ENCODE results near the gene BMPR1B. TPM values are rescaled to one million over a fixed set of nuclear protein-coding genes. Genes with fewer than 3 reads are reported as not detected.

Gene BMPR1B
- total RNA-seq, 4 donors from 2014 or later: 10.5 to 40.9 (median 20.3) TPM

GRCh38 chr4:94728056-94728766, 29.5 kb upstream of the BMPR1B start:
- no peak for ATAC-seq
- no peaks in the 10 kb centered on the region for H3K27me3 ChIP-seq
- 93 to 100% methylated on average over 4 of the region's 7 CpGs for WGBS, 2 donors (ENCODE audit: low coverage in 1 of 2)
- TF ChIP-seq POLR2A (IDR thresholded peaks at IDR 0.05): no peak
- TF ChIP-seq CTCF (IDR thresholded peaks at IDR 0.05): no peak
- no peak for TF ChIP-seq EP300 (IDR thresholded peaks at IDR 0.05)
- H3K36me3 ChIP-seq: no peaks in the 10 kb centered on the region
- no peak overlapping the region for H3K4me3 ChIP-seq
- H3K27ac ChIP-seq: no peak overlapping the region
- H3K9me3 ChIP-seq: no peaks in the 10 kb centered on the region
- H3K4me1 ChIP-seq: no peaks in the 10 kb centered on the region

DNA sequence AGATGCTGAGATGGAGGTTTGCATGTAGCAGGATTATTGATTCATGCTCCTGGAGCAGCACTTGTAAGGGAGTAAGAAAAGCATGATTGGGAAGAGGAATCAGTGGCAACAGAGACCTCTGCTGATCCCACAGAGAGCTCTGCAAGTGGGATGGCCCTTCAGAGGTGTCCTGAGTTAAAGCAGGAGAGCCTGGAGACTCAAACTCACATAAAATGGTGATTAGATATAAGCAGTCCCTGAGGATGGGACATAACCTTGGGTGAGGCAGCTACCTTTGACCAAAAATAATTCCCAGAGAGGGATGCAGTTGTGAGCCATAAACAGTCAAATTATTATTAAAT, 25.4 kb upstream of the BMPR1B start:
- Histone ChIP-seq H3K27me3 (no peaks in the 10 kb centered on the region), H3K27ac (no peak overlapping the region), H3K4me1 (no peaks in the 10 kb centered on the region), H3K4me3 (no peak overlapping the region), H3K36me3 (no peaks in the 10 kb centered on the region), H3K9me3 (no peaks in the 10 kb centered on the region)
- ATAC-seq: no peak
- TF ChIP-seq POLR2A (IDR thresholded peaks at IDR 0.05): no peak

GRCh38 chr4:94739741-94740140, 18.0 kb upstream of the BMPR1B start:
- H3K27me3 ChIP-seq: no peaks in the 10 kb centered on the region
- H3K9me3 ChIP-seq: no peaks in the 10 kb centered on the region
- H3K4me3 ChIP-seq: no peak overlapping the region
- WGBS, 2 donors (ENCODE audit: low coverage in 1 of 2): 80 to 83% methylated on average over 3 to 6 of the region's 6 CpGs
- H3K4me1 ChIP-seq: no peaks in the 10 kb centered on the region
- no peaks in the 10 kb centered on the region for H3K36me3 ChIP-seq
- TF ChIP-seq POLR2A (IDR thresholded peaks at IDR 0.05) (no peak), EP300 (IDR thresholded peaks at IDR 0.05) (no peak), POLR2AphosphoS5 (IDR thresholded peaks at IDR 0.05) (no peak), CTCF (IDR thresholded peaks at IDR 0.05) (no peak)
- ATAC-seq: no peak
- H3K27ac ChIP-seq: no peak overlapping the region

DNA sequence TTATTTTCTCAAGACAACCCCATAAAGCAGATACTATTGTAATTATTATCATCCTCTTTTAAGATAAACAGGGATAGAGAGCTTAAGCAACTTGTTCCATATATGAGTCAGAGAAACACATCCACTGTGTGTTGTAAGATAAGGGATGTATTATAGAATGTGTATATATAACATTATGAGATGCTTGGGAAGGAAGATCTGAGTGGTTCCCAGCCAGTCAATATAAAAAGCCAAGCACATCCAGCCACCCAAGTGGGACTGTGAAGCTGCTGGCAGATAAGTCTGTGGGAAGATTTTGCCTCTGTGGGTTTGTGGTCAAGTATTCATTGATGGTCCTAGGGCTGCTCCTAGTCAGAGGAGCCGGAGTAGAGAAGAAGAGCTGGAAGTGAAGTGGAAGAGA, 16.5 kb upstream of the BMPR1B start:
- TF ChIP-seq POLR2A (IDR thresholded peaks at IDR 0.05) (no peak), EP300 (IDR thresholded peaks at IDR 0.05) (no peak), POLR2AphosphoS5 (IDR thresholded peaks at IDR 0.05) (no peak), CTCF (IDR thresholded peaks at IDR 0.05) (no peak)
- WGBS, 2 donors (ENCODE audit: low coverage in 1 of 2): 93 to 100% methylated on average over 1 of the region's 1 CpG
- no peak for ATAC-seq
- H3K27ac ChIP-seq: no peak overlapping the region
- no peaks in the 10 kb centered on the region for H3K36me3 ChIP-seq
- H3K4me3 ChIP-seq: no peak overlapping the region
- no peaks in the 10 kb centered on the region for H3K9me3 ChIP-seq
- H3K27me3 ChIP-seq: no peaks in the 10 kb centered on the region
- no peaks in the 10 kb centered on the region for H3K4me1 ChIP-seq

DNA sequence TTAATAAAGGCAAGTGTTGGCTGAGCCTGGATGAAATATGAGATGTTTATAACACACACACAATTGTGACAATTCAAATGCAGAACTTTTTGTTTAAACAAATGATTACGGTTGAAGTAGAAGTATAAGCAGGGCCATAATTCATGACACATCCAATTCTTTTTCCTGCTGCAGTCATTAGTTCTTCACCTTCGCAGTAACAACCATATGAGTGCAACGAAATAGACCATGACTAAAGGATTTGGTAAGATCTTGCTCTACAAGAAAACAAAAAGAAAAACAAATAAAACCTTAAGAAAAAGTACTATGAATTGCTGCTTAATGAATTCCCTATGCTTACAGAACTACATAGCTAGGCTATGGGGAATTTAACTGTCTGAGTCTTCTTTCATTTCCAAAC, 13.9 kb upstream of the BMPR1B start:
- Histone ChIP-seq H3K4me1 (no peaks in the 10 kb centered on the region), H3K4me3 (no peak overlapping the region), H3K9me3 (no peaks in the 10 kb centered on the region), H3K27ac (no peak overlapping the region), H3K36me3 (no peaks in the 10 kb centered on the region), H3K27me3 (no peaks in the 10 kb centered on the region)
- 29 to 63% methylated on average over 3 of the region's 3 CpGs for WGBS, 2 donors (ENCODE audit: low coverage in 1 of 2)
- no peak for ATAC-seq
- TF ChIP-seq EP300 (IDR thresholded peaks at IDR 0.05) (no peak), POLR2A (IDR thresholded peaks at IDR 0.05) (no peak), CTCF (IDR thresholded peaks at IDR 0.05) (no peak)

All from gastroesophageal sphincter (tissue), 4 donors.